ENCODE measurements around the gene RNF225. TPM values are rescaled to one million over a fixed set of nuclear protein-coding genes. Genes with fewer than 3 reads are reported as not detected.

RNF225 gene
- total and polyA plus RNA-seq, 2 experiments from 2014 or later, result 3.1 TPM; not detected in 1

DNA sequence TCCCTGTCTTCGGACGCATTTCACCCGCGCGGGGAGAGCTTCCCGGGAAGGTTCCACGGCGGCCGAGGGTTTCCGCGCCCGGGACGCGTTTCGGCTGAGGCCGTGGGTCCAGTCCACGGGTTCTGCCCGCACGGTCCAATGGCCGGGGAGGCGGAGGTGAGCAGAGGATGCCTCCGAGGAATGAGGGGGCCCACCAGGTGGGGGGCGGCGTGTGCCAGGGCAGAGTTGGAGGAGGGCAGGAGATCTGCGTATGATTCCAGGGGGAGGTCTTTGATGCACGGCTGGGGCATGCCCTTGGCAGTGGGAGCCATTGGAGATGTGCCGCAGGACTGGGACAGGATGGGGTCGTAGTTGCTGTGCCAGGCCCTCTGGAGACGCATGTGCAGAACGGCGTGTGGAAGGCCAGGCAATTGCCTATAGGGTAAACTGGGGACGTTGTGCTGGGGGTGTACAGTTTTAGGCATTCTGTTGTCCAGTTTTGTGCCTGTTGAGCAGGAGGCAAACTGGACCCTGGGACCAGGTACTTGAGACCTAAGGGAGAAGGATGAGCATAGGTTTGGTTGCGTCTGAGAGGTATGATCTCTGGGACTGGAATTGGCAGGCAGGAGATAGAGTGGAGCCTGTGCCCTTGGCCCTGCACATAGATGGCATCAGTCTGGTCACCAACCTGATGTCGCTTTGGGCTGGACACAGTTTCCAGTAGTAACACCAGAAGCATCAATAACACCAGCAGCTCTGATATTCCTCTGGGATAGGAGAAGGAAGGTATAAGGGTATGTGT is 13.7 kb downstream of the RNF225 start:
- Histone ChIP-seq H3K27ac (no peak overlapping the region), H3K4me3 (peak overlapping the region; percentile 75), H3K4me1 (ENCODE audit: low read depth) (peaks cover 4% of the 10 kb centered on the region), H3K9me3 (ENCODE audit: low read depth) (no peaks in the 10 kb centered on the region), H3K27me3 (no peaks in the 10 kb centered on the region), H3K36me3 (no peaks in the 10 kb centered on the region)
- peak in 1 of 2 donors; percentile 35 for DNase-seq (ENCODE audit: low read depth in 1 of 2, low spot score in 1 of 2)
- TF ChIP-seq, protein P1, sequence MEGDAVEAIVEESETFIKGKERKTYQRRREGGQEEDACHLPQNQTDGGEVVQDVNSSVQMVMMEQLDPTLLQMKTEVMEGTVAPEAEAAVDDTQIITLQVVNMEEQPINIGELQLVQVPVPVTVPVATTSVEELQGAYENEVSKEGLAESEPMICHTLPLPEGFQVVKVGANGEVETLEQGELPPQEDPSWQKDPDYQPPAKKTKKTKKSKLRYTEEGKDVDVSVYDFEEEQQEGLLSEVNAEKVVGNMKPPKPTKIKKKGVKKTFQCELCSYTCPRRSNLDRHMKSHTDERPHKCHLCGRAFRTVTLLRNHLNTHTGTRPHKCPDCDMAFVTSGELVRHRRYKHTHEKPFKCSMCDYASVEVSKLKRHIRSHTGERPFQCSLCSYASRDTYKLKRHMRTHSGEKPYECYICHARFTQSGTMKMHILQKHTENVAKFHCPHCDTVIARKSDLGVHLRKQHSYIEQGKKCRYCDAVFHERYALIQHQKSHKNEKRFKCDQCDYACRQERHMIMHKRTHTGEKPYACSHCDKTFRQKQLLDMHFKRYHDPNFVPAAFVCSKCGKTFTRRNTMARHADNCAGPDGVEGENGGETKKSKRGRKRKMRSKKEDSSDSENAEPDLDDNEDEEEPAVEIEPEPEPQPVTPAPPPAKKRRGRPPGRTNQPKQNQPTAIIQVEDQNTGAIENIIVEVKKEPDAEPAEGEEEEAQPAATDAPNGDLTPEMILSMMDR (IDR thresholded peaks at IDR 0.05; ENCODE audit: low read depth, low read length), result no peak

DNA sequence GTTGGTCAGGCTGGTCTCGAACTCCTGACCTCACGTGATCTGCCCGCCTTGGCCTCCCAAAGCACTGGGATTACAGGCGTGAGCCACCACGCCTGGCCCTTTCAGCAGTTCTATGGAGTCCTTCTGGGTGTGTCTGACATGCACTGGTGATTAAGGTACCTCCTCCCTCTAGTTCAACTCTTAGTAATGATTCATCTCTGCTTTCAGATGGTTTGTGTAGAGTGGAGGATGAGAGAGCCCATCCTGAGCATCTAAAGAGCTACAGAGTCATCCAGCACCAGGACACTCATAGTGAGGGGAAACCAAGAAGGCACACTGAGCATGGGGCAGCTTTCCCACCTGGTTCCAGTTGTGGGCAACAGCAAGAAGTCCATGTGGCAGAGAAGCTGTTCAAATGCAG is 21.1 kb downstream of the RNF225 start:
- DNase-seq (ENCODE audit: low read depth in 1 of 2, low spot score in 1 of 2), result no peak
- no peaks in the 10 kb centered on the region for H3K27me3 ChIP-seq
- H3K4me3 ChIP-seq, result no peak overlapping the region
- no peaks in the 10 kb centered on the region for H3K9me3 ChIP-seq (ENCODE audit: low read depth)
- TF ChIP-seq, protein P1 (IDR thresholded peaks at IDR 0.05; ENCODE audit: low read depth, low read length), result no peak
- no peaks in the 10 kb centered on the region for H3K4me1 ChIP-seq (ENCODE audit: low read depth)
- no peak overlapping the region for H3K27ac ChIP-seq
- H3K36me3 ChIP-seq, result peaks cover 10% of the 10 kb centered on the region

DNA sequence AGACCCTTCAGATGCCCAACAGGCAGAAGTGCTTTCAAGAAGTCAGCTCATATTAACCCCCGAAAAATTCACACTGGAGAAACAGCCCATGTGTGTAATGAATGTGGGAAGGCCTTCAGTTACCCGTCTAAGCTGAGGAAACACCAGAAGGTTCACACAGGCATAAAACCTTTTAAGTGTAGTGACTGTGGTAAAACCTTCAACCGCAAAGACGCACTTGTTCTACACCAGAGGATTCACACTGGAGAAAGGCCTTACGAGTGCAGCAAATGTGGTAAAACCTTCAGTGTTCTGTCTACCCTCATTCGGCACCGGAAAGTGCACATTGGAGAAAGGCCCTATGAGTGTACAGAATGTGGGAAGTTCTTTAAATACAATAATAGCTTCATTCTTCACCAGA is 21.6 kb downstream of the RNF225 start:
- TF ChIP-seq, protein P1 (IDR thresholded peaks at IDR 0.05; ENCODE audit: low read depth, low read length), result no peak
- H3K36me3 ChIP-seq, result peaks cover 10% of the 10 kb centered on the region

DNA sequence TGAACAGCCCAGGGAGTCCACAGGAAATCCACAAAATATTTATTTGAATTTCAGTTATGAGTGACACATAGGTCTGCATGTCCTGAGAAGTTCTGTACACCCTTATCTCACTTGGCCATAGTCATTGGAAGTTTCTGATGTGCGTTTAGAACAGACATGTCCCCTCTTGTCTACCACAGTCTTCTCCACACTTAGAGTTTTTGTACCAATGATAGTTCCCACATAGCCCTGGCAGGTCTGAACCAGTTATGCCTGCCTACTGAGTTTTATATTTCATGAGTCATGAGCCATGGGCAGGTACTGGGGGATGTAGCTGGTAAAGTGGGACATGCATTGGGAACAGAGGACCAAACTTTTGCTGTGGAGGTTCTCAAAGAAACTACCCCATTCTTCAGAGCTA is 33.2 kb downstream of the RNF225 start:
- no peak for DNase-seq (ENCODE audit: low read depth in 1 of 2, low spot score in 1 of 2)
- TF ChIP-seq, protein P1 (IDR thresholded peaks at IDR 0.05; ENCODE audit: low read depth, low read length), result no peak
- Histone ChIP-seq H3K4me1 (ENCODE audit: low read depth) (no peaks in the 10 kb centered on the region), H3K9me3 (ENCODE audit: low read depth) (no peaks in the 10 kb centered on the region), H3K27me3 (no peaks in the 10 kb centered on the region), H3K4me3 (no peak overlapping the region), H3K36me3 (no peaks in the 10 kb centered on the region), H3K27ac (no peak overlapping the region)

More for the DNA sequence above, 21.6 kb downstream of the RNF225 start:
- Histone ChIP-seq H3K9me3 (ENCODE audit: low read depth) (no peaks in the 10 kb centered on the region), H3K27me3 (no peaks in the 10 kb centered on the region), H3K4me1 (ENCODE audit: low read depth) (no peaks in the 10 kb centered on the region), H3K27ac (no peak overlapping the region), H3K4me3 (no peak overlapping the region)
- DNase-seq (ENCODE audit: low read depth in 1 of 2, low spot score in 1 of 2), result no peak

DNA sequence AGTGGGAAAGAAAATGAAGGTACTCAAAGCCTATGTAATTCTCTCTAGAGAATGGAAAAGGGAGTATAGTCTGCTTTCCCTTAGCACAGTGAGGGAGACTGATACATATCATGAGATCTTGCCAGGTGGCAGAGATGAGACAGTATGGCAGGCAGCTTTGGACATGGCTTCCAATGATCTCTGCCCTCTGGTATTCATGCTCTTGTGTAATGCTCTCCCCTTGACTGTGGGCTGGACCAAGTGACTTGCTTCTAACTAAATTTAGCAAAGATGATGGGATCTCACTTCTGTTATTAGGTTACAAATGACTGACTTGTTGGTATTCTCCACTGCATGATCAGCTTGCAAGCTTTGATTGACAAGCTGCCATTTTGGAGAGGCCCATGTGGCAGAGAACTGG is 34.3 kb downstream of the RNF225 start:
- TF ChIP-seq, protein P1 (IDR thresholded peaks at IDR 0.05; ENCODE audit: low read depth, low read length), result no peak
- H3K27me3 ChIP-seq, result no peaks in the 10 kb centered on the region
- no peak overlapping the region for H3K27ac ChIP-seq
- no peak for DNase-seq (ENCODE audit: low read depth in 1 of 2, low spot score in 1 of 2)
- H3K4me1 ChIP-seq (ENCODE audit: low read depth), result no peaks in the 10 kb centered on the region
- H3K4me3 ChIP-seq, result no peak overlapping the region
- H3K9me3 ChIP-seq (ENCODE audit: low read depth), result no peaks in the 10 kb centered on the region
- H3K36me3 ChIP-seq, result no peaks in the 10 kb centered on the region

Data from cardiac muscle cell (in vitro differentiated cells and primary cell).